ENCODE measurements around the gene INPP5E. TPM values are rescaled to one million over a fixed set of nuclear protein-coding genes. Genes with fewer than 3 reads are reported as not detected.

The INPP5E gene
- polyA plus RNA-seq, 4 donors: 10.5 to 21.6 (median 15.3) TPM

- DNase-seq (ENCODE audit: low read depth in 4 of 4, low spot score in 2 of 4): no peak
Measured at GRCh38 chr9:136451221-136451877, 11.7 kb upstream of the INPP5E start.

GRCh38 chr9:136448655-136449054 lies 9.0 kb upstream of the INPP5E start:
- DNase-seq (ENCODE audit: low read depth in 4 of 4, low spot score in 2 of 4): no peak

- DNase-seq (ENCODE audit: low read depth in 4 of 4, low spot score in 2 of 4): no peak
Measured at GRCh38 chr9:136447173-136447778, 7.6 kb upstream of the INPP5E start.

- no peak for DNase-seq (ENCODE audit: low read depth in 4 of 4, low spot score in 2 of 4)
Measured at GRCh38 chr9:136445799-136446198, 6.2 kb upstream of the INPP5E start.

GRCh38 chr9:136444102-136444501 lies 4.5 kb upstream of the INPP5E start:
- DNase-seq (ENCODE audit: low read depth in 4 of 4, low spot score in 2 of 4): no peak

GRCh38 chr9:136443687-136444086 lies 4.0 kb upstream of the INPP5E start:
- DNase-seq (ENCODE audit: low read depth in 4 of 4, low spot score in 2 of 4): no peak

GRCh38 chr9:136443087-136443486 lies 3.4 kb upstream of the INPP5E start:
- no peak for DNase-seq (ENCODE audit: low read depth in 4 of 4, low spot score in 2 of 4)

GRCh38 chr9:136442265-136442664 lies 2.6 kb upstream of the INPP5E start:
- no peak for DNase-seq (ENCODE audit: low read depth in 4 of 4, low spot score in 2 of 4)

- DNase-seq (ENCODE audit: low read depth in 4 of 4, low spot score in 2 of 4): no peak
Measured at GRCh38 chr9:136441681-136442245, 2.1 kb upstream of the INPP5E start.

GRCh38 chr9:136441191-136441680 lies 1.6 kb upstream of the INPP5E start:
- DNase-seq (ENCODE audit: low read depth in 4 of 4, low spot score in 2 of 4): no peak

- no peak for DNase-seq (ENCODE audit: low read depth in 4 of 4, low spot score in 2 of 4)
Measured at GRCh38 chr9:136438548-136439480, 831 bp downstream of the INPP5E start.

GRCh38 chr9:136437839-136438547 lies 1.7 kb downstream of the INPP5E start:
- DNase-seq (ENCODE audit: low read depth in 4 of 4, low spot score in 2 of 4): no peak

GRCh38 chr9:136437430-136437829 lies 2.2 kb downstream of the INPP5E start:
- DNase-seq (ENCODE audit: low read depth in 4 of 4, low spot score in 2 of 4): no peak

- no peak for DNase-seq (ENCODE audit: low read depth in 4 of 4, low spot score in 2 of 4)
Measured at GRCh38 chr9:136436055-136436634, 3.5 kb downstream of the INPP5E start.

GRCh38 chr9:136434580-136435169 lies 5.0 kb downstream of the INPP5E start:
- no peak for DNase-seq (ENCODE audit: low read depth in 4 of 4, low spot score in 2 of 4)

GRCh38 chr9:136433849-136434579 lies 5.6 kb downstream of the INPP5E start:
- DNase-seq (ENCODE audit: low read depth in 4 of 4, low spot score in 2 of 4): no peak

- no peak for DNase-seq (ENCODE audit: low read depth in 4 of 4, low spot score in 2 of 4)
Measured at GRCh38 chr9:136433043-136433715, 6.5 kb downstream of the INPP5E start.

GRCh38 chr9:136432591-136432990 lies 7.1 kb downstream of the INPP5E start:
- no peak for DNase-seq (ENCODE audit: low read depth in 4 of 4, low spot score in 2 of 4)

Data from left renal cortex interstitium (tissue), 4 donors.